Stimulated activated CD4-positive, alpha-beta T cell treated with anti-CD3 and anti-CD28 coated beads, TNF-alpha, amount 100 ng/mL, for 1 hour (primary cell): Measurements from ENCODE around the gene TBX15.
"Not testable (repeated sequence)": the region's sequence is repeated elsewhere in the genome, so short reads cannot be mapped to it uniquely, and the experiment has no call there.

Source experiments
- DNase-seq, 3 donors: peaks; one replicate each; pipeline ENCODE4 v3.0.0-alpha.2; 2020; ENCODE audit warnings: low read depth in 3 of 3, low spot score in 1 of 3

The TBX15 gene

GRCh38 chr1:118960567-118961136, 27.5 kb downstream of the TBX15 start:
- no peak for DNase-seq

GRCh38 chr1:118960026-118960561, 28.0 kb downstream of the TBX15 start:
- no peak for DNase-seq

- no peak for DNase-seq
These were observed 29.1 kb downstream of the TBX15 start for GRCh38 chr1:118958937-118959631.

- no peak for DNase-seq
These were observed 30.0 kb downstream of the TBX15 start for GRCh38 chr1:118958140-118958539.

GRCh38 chr1:118957579-118957978, 30.6 kb downstream of the TBX15 start:
- DNase-seq = not testable (repeated sequence)

GRCh38 chr1:118954301-118954905, 33.7 kb downstream of the TBX15 start:
- no peak for DNase-seq

- no peak for DNase-seq
These were observed 36.7 kb downstream of the TBX15 start for GRCh38 chr1:118951270-118951936.

- DNase-seq = no peak
These were observed 38.8 kb downstream of the TBX15 start for GRCh38 chr1:118949315-118949714.

GRCh38 chr1:118948846-118949245, 39.3 kb downstream of the TBX15 start:
- no peak for DNase-seq

- DNase-seq = no peak
These were observed 39.8 kb downstream of the TBX15 start for GRCh38 chr1:118948351-118948750.

- no peak for DNase-seq
These were observed 40.4 kb downstream of the TBX15 start for GRCh38 chr1:118947790-118948189.

GRCh38 chr1:118947003-118947765, 41.0 kb downstream of the TBX15 start:
- no peak for DNase-seq

GRCh38 chr1:118945489-118945888, 42.7 kb downstream of the TBX15 start:
- DNase-seq = no peak

GRCh38 chr1:118944546-118944945, 43.6 kb downstream of the TBX15 start:
- DNase-seq = no peak

- DNase-seq = no peak
These were observed 44.0 kb downstream of the TBX15 start for GRCh38 chr1:118944133-118944532.

GRCh38 chr1:118940957-118941356, 47.2 kb downstream of the TBX15 start:
- no peak for DNase-seq

GRCh38 chr1:118937413-118938072, 50.6 kb downstream of the TBX15 start:
- no peak for DNase-seq

- DNase-seq = no peak
These were observed 53.4 kb downstream of the TBX15 start for GRCh38 chr1:118934706-118935105.

GRCh38 chr1:118933051-118933781, 54.9 kb downstream of the TBX15 start:
- no peak for DNase-seq

- no peak for DNase-seq
These were observed 56.3 kb downstream of the TBX15 start for GRCh38 chr1:118931876-118932275.
